MM.1S (cell line): ENCODE measurements around the gene SLC6A20.

Experiments
- DNase-seq: peaks from one replicate; pipeline ENCODE4 v3.0.0-alpha.2; 2015
- H2AFZ ChIP-seq: fragments of 300-600 bp; sonication (generic); 2 replicates; pipeline ENCODE4 v1.6.0; 2016; ENCODE audit warnings: antibody characterized with exemption, low read length
- H3F3A ChIP-seq: fragments of 300-600 bp; sonication (generic); 2 replicates; pipeline ENCODE4 v1.6.1; 2016; ENCODE audit warnings: mild to moderate bottlenecking, antibody characterized with exemption, low read length, moderate library complexity, mixed read lengths; ENCODE audit not compliant: insufficient read depth
- H3K27ac ChIP-seq: fragments of 300-600 bp; sonication (generic); 2 replicates; pipeline ENCODE4 v1.5.1; 2016; ENCODE audit warnings: mild to moderate bottlenecking, low read length
- H3K27me3 ChIP-seq: fragments of 300-600 bp; sonication (generic); replicated peaks from 2 replicates; pipeline ENCODE4 v1.6.0; 2016; ENCODE audit warnings: low read length; ENCODE audit not compliant: insufficient read depth
- H3K36me3 ChIP-seq: fragments of 300-600 bp; sonication (generic); replicated peaks from 2 replicates; pipeline ENCODE4 v1.6.1; 2016; ENCODE audit warnings: mild to moderate bottlenecking, low read length, mixed read lengths; ENCODE audit not compliant: insufficient read depth
- H3K4me1 ChIP-seq: fragments of 300-600 bp; sonication (generic); 2 replicates; pipeline ENCODE4 v1.6.1; 2016; ENCODE audit warnings: low read length, mixed read lengths
- H3K4me2 ChIP-seq: fragments of 300-600 bp; sonication (generic); 2 replicates; pipeline ENCODE4 v1.6.0; 2016; ENCODE audit warnings: low read depth, low read length
- H3K4me3 ChIP-seq: fragments of 300-600 bp; sonication (generic); 2 replicates; pipeline ENCODE4 v1.5.1; 2016; ENCODE audit warnings: low read length, mixed read lengths
- H3K79me2 ChIP-seq: fragments of 300-600 bp; sonication (generic); 2 replicates; pipeline ENCODE4 v1.6.1; 2016; ENCODE audit warnings: mixed run types, low read length, mixed read lengths
- H3K9ac ChIP-seq: fragments of 300-600 bp; sonication (generic); 2 replicates; pipeline ENCODE4 v1.6.1; 2016; ENCODE audit warnings: low read length, mixed read lengths
- H3K9me2 ChIP-seq: fragments of 300-600 bp; sonication (generic); replicated peaks from 2 replicates; pipeline ENCODE4 v1.6.1; 2016; ENCODE audit warnings: mild to moderate bottlenecking, low read length, mixed read lengths; ENCODE audit not compliant: insufficient read depth
- H3K9me3 ChIP-seq: fragments of 300-600 bp; sonication (generic); replicated peaks from 2 replicates; pipeline ENCODE4 v1.6.1; 2016; ENCODE audit warnings: mild to moderate bottlenecking, low read length, mixed read lengths; ENCODE audit not compliant: insufficient read depth
- H4K20me1 ChIP-seq: fragments of 300-600 bp; sonication (generic); 2 replicates; pipeline ENCODE4 v1.6.1; 2016; ENCODE audit warnings: mild to moderate bottlenecking, low read length, moderate library complexity, mixed read lengths; ENCODE audit not compliant: insufficient read depth
- CTCF ChIP-seq: fragments of 300-600 bp; sonication (generic); IDR thresholded peaks from 2 replicates; pipeline ENCODE4 v1.5.1; 2016; ENCODE audit warnings: antibody characterized with exemption, low read length, mixed read lengths
- EZH2 ChIP-seq: fragments of 300-600 bp; sonication (generic); optimal IDR thresholded peaks from 2 replicates; pipeline ENCODE3; 2017; ENCODE audit warnings: low read depth, mild to moderate bottlenecking, antibody characterized with exemption, low read length, mixed read lengths
- EZH2phosphoT487 ChIP-seq: fragments of 300-600 bp; sonication (generic); IDR thresholded peaks from 2 replicates; pipeline ENCODE4 v1.6.1; 2018; ENCODE audit warnings: antibody characterized with exemption, low read length

The SLC6A20 gene

GRCh38 chr3:45792036-45792435 lies 4.3 kb downstream of the SLC6A20 start:
- Histone ChIP-seq H3K9me3 (no peaks in the 10 kb centered on the region), H2AFZ (no peak overlapping the region), H3F3A (no peaks in the 10 kb centered on the region), H3K4me3 (no peak overlapping the region), H3K27ac (no peak overlapping the region), H3K9me2 (no peaks in the 10 kb centered on the region), H3K4me1 (no peaks in the 10 kb centered on the region), H3K9ac (no peak overlapping the region), H3K36me3 (no peaks in the 10 kb centered on the region), H3K4me2 (no peak overlapping the region), H3K27me3 (0 out of 2 replicates have a peak, but pooled peaks cover 5% of the 10 kb centered on the region), H4K20me1 (no peaks in the 10 kb centered on the region), H3K79me2 (no peaks in the 10 kb centered on the region)
- no peak for DNase-seq
- no peak for TF ChIP-seq EZH2phosphoT487

- no peaks in the 10 kb centered on the region for H3K9me3 ChIP-seq
- no peaks in the 10 kb centered on the region for H3K79me2 ChIP-seq
- no peak overlapping the region for H3K27ac ChIP-seq
- no peak for TF ChIP-seq CTCF
- no peak for TF ChIP-seq EZH2phosphoT487
- TF ChIP-seq EZH2: no peak
- H2AFZ ChIP-seq: no peak overlapping the region
- no peaks in the 10 kb centered on the region for H4K20me1 ChIP-seq
- H3K4me1 ChIP-seq: no peaks in the 10 kb centered on the region
- no peak for DNase-seq
- no peak overlapping the region for H3K9ac ChIP-seq
- no peaks in the 10 kb centered on the region for H3F3A ChIP-seq
- no peaks in the 10 kb centered on the region for H3K9me2 ChIP-seq
- H3K4me2 ChIP-seq: no peak overlapping the region
- H3K36me3 ChIP-seq: no peaks in the 10 kb centered on the region
- no peak overlapping the region for H3K4me3 ChIP-seq
- no peaks in the 10 kb centered on the region for H3K27me3 ChIP-seq
Measured at GRCh38 chr3:45790596-45790995, 5.7 kb downstream of the SLC6A20 start.

GRCh38 chr3:45789235-45789812 lies 7.0 kb downstream of the SLC6A20 start:
- no peaks in the 10 kb centered on the region for H3K4me1 ChIP-seq
- no peaks in the 10 kb centered on the region for H3K36me3 ChIP-seq
- no peaks in the 10 kb centered on the region for H3K79me2 ChIP-seq
- H3K9ac ChIP-seq: no peak overlapping the region
- H2AFZ ChIP-seq: no peak overlapping the region
- no peaks in the 10 kb centered on the region for H4K20me1 ChIP-seq
- no peaks in the 10 kb centered on the region for H3K9me2 ChIP-seq
- no peak for DNase-seq
- H3F3A ChIP-seq: no peaks in the 10 kb centered on the region
- no peaks in the 10 kb centered on the region for H3K27me3 ChIP-seq
- no peak overlapping the region for H3K27ac ChIP-seq
- H3K9me3 ChIP-seq: no peaks in the 10 kb centered on the region; the same call in 1 of the 2 replicates
- TF ChIP-seq CTCF (no peak), EZH2phosphoT487 (no peak), EZH2 (no peak)
- no peak overlapping the region for H3K4me2 ChIP-seq
- H3K4me3 ChIP-seq: no peak overlapping the region

- no peaks in the 10 kb centered on the region for H3K4me1 ChIP-seq
- no peak overlapping the region for H3K9ac ChIP-seq
- no peak for DNase-seq
- no peaks in the 10 kb centered on the region for H3F3A ChIP-seq
- H3K27ac ChIP-seq: no peak overlapping the region
- H3K36me3 ChIP-seq: no peaks in the 10 kb centered on the region
- no peaks in the 10 kb centered on the region; the same call in 1 of the 2 replicates for H3K9me3 ChIP-seq
- H2AFZ ChIP-seq: no peak overlapping the region
- no peak for TF ChIP-seq EZH2
- TF ChIP-seq EZH2phosphoT487: no peak
- TF ChIP-seq CTCF: no peak
- H3K27me3 ChIP-seq: no peaks in the 10 kb centered on the region
- H3K9me2 ChIP-seq: no peaks in the 10 kb centered on the region
- H3K4me2 ChIP-seq: no peak overlapping the region
- H4K20me1 ChIP-seq: no peaks in the 10 kb centered on the region
- H3K79me2 ChIP-seq: no peaks in the 10 kb centered on the region
- no peak overlapping the region for H3K4me3 ChIP-seq
Measured at GRCh38 chr3:45787551-45787950, 8.8 kb downstream of the SLC6A20 start.
